NCI-H128 (cell line): ENCODE measurements around the gene CACNA2D3.
"Not testable (repeated sequence)": the region's sequence is repeated elsewhere in the genome, so short reads cannot be mapped to it uniquely, and the experiment has no call there.

Experiments
- DNase-seq: peaks from one replicate; lab custom pipeline; 2025; ENCODE audit not compliant: unreplicated experiment; lab: John Stamatoyannopoulos, UW

Gene CACNA2D3

DNA sequence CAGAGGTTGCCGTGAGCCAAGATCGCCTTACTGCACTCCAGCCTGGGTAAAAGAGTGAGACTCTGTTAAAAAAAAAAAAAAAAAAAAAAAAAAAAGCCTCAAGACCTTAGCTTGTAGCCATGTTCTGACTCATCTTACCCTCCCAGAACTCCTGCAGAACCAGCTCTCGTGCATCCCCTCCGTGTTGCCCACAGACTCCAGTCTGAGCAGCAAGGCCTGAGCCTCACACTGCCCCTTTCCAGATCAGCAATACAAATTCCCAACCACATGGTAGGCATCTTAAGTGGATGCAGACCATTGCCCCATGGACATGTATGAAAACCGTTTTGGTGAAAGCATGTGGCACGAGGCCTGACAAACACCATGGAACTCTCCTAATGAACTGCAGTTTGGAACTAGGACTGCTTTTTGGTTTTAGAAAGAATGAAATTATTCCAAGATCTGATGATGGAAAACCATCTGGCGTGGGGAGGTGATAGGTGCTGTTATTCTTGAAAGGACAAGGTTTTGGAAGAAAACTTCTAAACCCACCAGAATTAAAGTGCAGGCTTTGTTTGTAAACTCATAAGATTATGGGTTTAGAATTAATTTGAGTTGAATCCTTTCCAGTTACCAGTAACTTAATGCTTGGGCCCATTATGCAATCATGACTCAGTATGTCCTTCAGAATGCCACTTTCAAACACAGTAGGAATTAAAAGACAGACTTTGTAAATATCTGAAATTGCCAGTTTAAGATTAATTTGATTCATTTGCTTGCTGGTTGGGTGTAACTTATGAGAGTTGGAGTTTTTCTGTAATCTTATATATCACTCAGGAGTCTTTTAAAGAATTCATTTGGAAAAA lies 969.3 kb downstream of the CACNA2D3 start:
- DNase-seq, result no peak

DNA sequence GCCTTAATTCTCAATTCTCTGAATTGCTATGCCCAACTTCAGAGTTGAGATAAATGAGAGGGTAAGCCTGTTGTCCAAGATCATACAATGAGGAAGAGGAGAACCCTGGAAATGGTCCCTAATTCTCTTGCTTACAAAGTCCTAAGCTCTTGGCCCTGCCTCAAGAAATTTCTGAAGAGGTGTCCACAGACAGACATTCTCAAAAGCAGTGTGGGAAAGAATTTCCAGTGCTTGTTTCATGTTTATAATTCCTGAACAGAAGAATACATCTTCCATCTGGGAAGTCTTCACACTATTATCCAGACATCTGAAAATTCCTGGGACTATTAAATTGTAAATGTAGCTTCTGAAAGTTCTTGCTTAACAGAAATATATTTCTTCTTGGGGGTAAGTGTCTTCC lies 972.3 kb downstream of the CACNA2D3 start:
- no peak for DNase-seq

DNA sequence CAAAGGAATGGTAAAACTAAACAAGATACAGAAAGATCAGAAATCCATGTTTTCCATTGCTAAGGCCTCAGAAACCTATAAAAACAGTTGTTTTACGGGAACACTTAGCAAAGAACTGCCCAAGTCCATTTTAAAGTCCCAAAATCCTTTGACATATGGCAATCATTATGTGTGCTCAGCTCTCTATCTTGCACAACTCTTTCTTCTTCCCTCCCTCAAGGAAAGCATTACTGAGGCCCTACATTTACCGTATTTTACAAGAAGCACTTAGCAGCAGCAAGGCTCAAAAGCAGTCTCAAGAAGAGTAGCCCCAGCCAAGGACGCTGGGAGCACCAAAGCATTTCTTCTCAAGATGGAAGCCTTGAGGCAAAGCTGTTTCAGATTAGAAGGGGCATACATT lies 975.1 kb downstream of the CACNA2D3 start:
- DNase-seq, result no peak

DNA sequence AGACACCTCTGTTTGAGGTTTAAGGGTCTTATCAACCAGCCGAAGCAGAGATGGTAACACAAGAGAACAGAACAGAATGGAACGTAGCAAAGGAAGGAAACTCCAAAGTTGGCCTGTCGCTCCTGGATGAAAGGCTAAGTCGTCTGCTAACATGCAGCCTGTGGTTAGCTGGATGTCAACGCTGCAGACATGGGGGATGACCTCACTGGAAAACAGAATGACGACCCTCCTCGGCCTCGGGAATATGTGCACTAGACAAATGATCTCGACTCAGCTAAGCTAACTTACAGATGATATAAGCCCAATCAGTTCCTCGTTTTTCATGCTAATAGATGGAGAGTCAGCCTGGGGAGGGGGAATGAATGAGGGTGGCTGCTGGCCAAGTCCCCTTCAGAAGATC lies 983.3 kb downstream of the CACNA2D3 start:
- no peak for DNase-seq

DNA sequence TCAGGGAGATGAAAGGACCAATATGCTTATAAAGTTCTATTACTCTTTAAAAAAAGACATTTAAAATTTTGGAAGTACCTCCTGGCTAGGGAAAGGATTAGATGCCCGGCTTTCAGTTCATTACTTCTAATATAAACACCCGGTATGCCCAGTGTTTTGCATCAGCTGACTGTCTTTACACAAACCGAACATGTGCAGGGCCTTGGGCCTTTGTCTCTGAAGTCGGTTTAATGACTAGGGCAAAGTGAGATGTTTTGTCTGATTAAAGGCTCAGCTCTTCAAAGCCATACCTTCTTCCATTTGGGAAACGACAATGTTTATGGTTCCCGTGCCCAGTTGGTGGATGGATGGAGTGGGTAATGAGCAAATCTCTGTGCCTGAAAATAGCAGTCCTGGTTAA lies 984.8 kb downstream of the CACNA2D3 start:
- no peak for DNase-seq

DNA sequence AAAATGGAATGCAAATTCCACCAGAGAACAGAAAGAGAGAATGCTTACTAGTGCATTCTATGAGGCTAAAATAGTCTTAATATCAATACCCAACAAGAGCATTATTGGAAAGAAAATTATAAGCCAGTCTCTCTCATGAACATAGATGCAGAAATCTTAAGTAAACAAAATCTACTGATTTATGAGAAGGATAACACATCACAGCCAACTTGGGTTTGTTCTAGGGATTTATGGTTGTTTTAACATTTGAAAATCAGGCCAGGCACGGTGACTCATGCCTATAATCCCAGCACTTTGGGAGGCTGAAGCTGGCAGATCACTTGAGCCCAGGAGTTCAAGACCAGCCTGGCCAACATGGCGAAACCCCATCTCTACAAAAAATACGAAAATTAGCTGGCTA lies 989.6 kb downstream of the CACNA2D3 start:
- DNase-seq, result not testable (repeated sequence)

DNA sequence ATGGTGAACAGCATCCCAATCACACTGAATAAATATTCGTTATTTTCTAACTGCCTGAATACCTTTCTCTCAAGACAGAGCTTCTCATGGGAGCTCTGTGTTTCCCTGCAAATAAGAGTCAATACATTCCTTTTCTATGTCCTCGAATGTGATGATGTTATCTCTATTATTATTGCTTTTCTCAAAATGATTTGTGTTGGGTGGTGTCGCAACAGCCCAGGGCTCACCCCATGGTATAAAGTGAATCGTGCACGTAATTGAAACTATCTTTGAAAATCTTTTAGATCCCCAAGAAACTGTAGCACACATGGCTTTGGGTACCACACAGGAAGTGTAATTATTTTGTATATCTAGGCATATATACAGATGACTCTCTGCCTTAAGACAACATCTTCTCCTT lies 996.1 kb downstream of the CACNA2D3 start:
- DNase-seq, result no peak

DNA sequence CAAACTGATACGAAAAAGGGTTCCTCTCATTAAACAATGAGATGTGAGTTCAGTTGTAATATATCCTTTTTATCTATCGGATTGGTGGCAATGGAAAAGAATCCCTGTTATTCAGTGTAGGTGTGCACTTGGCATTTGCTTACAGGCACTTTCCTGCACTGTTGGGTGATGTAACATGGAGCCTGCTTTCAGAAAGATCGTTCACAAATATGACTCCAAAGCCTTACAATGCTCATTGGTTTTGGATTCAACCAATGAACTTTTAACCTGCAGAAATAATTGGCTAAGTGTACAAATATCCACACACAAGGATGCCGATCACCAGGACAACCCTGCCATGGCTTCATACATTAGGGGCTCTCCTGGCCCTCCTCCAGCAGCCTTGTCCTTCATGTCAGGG lies 996.9 kb downstream of the CACNA2D3 start:
- DNase-seq, result no peak

DNA sequence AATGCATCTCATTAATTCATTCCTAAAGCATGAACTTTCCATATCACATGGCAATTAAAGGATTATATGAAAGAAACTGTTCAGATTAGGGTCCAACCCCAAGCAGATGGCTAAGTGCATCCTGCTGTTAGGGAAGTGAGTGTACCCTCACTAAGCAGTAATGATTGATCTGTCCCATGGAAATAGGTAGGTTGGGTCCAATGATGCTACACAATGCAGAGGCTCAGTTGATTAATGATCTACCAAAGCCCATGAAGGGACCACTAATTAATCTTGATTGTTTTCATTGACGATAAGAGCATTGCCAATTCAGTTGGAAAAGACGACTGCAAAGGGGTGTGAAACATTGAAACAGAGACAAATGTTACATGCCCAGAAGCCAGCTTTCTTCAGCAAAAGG lies 1000.0 kb downstream of the CACNA2D3 start:
- DNase-seq, result no peak
